Common myeloid progenitor, CD34-positive (primary cell): Measurements from ENCODE around the gene NAP1L4. TPM values are rescaled to one million over a fixed set of nuclear protein-coding genes. Genes with fewer than 3 reads are reported as not detected.

Experiments used
- CTCF ChIA-PET: fragments of 350-600 bp; sonication (Branson Sonifier 250); formaldehyde crosslinking; loops from one replicate; lab custom pipeline; 2021; ENCODE audit warnings: antibody characterized with exemption; lab: Charles Lee
- POLR2A ChIA-PET: fragments of 350-600 bp; sonication (Branson Sonifier 250); formaldehyde crosslinking; loops from one replicate; lab custom pipeline; 2021; ENCODE audit warnings: antibody characterized with exemption; lab: Charles Lee
- DNase-seq, 3 donors: peaks; one replicate each; pipeline versions ENCODE4 v3.0.0 to v3.0.0-alpha.2; 2013
- H3K27ac ChIP-seq, 2 experiments: 1 replicate in 1 of 2; 2 replicates in 1 of 2; pipeline ENCODE4 v1.7.0; 2013; ENCODE audit warnings: inconsistent platforms in 2 of 2, low read length in 2 of 2, mild to moderate bottlenecking in 2 of 2, low read depth in 1 of 2, moderate library complexity in 1 of 2; ENCODE audit not compliant: severe bottlenecking in 2 of 2, insufficient read depth in 1 of 2, poor library complexity in 1 of 2
- H3K27me3 ChIP-seq, 5 experiments: replicated peaks in 2 of 5; 1 replicate in 3 of 5; 2 replicates in 2 of 5; pipeline versions ENCODE4 v1.6.1 to v1.7.0; 2013; ENCODE audit warnings: low read length in 4 of 5, mild to moderate bottlenecking in 2 of 5, moderate library complexity in 2 of 5, inconsistent platforms in 1 of 5; ENCODE audit not compliant: insufficient read depth in 5 of 5, control insufficient read depth in 4 of 5
- H3K36me3 ChIP-seq, 4 experiments: 1 replicate in 2 of 4; 2 replicates in 2 of 4; pipeline versions ENCODE4 v1.6.1 to v1.7.0; 2013; ENCODE audit warnings: low read length in 3 of 4, control low read depth in 1 of 4, mild to moderate bottlenecking in 1 of 4; ENCODE audit not compliant: control insufficient read depth in 4 of 4, insufficient read depth in 4 of 4
- H3K4me1 ChIP-seq, 4 experiments: 1 replicate in 3 of 4; 2 replicates in 1 of 4; pipeline versions ENCODE4 v1.6.1 to v1.7.1; 2013; ENCODE audit warnings: low read length in 3 of 4, mild to moderate bottlenecking in 3 of 4, control low read depth in 1 of 4, inconsistent platforms in 1 of 4, moderate library complexity in 1 of 4; ENCODE audit not compliant: control insufficient read depth in 4 of 4, insufficient read depth in 4 of 4; ENCODE audit errors: control extremely low read depth in 1 of 4
- H3K4me3 ChIP-seq, 7 experiments: 1 replicate in 4 of 7; 2 replicates in 3 of 7; pipeline versions ENCODE4 v1.5.1 to v1.7.0; 2013; ENCODE audit warnings: mild to moderate bottlenecking in 7 of 7, low read length in 6 of 7, moderate library complexity in 6 of 7, inconsistent platforms in 2 of 7, low read depth in 2 of 7, control low read depth in 1 of 7; ENCODE audit not compliant: insufficient read depth in 4 of 7, control insufficient read depth in 1 of 7; ENCODE audit errors: extremely low read depth in 1 of 7
- H3K9me3 ChIP-seq, 5 experiments: 1 replicate in 4 of 5; 2 replicates in 1 of 5; pipeline versions ENCODE4 v1.6.1 to v1.7.1; 2013; ENCODE audit warnings: low read length in 4 of 5, mild to moderate bottlenecking in 2 of 5, inconsistent platforms in 1 of 5, low read depth in 1 of 5, moderate library complexity in 1 of 5; ENCODE audit not compliant: control insufficient read depth in 4 of 5, insufficient read depth in 2 of 5; ENCODE audit errors: control extremely low read depth in 1 of 5
- WGBS: methylation state at CpG from one replicate; pipeline ENCODE4 v1.1.5; 2013; ENCODE audit not compliant: insufficient coverage; 5-methylcytosine and 5-hydroxymethylcytosine counted together
- polyA plus RNA-seq: library from polyadenylated mRNA; unstranded; fragments of 120-200 nt; gene quantifications from one replicate; pipeline ENCODE4 v1.2.1, GENCODE V29; 2013

Gene NAP1L4, protein sequence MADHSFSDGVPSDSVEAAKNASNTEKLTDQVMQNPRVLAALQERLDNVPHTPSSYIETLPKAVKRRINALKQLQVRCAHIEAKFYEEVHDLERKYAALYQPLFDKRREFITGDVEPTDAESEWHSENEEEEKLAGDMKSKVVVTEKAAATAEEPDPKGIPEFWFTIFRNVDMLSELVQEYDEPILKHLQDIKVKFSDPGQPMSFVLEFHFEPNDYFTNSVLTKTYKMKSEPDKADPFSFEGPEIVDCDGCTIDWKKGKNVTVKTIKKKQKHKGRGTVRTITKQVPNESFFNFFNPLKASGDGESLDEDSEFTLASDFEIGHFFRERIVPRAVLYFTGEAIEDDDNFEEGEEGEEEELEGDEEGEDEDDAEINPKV
- polyA plus RNA-seq = 134 TPM

DNA sequence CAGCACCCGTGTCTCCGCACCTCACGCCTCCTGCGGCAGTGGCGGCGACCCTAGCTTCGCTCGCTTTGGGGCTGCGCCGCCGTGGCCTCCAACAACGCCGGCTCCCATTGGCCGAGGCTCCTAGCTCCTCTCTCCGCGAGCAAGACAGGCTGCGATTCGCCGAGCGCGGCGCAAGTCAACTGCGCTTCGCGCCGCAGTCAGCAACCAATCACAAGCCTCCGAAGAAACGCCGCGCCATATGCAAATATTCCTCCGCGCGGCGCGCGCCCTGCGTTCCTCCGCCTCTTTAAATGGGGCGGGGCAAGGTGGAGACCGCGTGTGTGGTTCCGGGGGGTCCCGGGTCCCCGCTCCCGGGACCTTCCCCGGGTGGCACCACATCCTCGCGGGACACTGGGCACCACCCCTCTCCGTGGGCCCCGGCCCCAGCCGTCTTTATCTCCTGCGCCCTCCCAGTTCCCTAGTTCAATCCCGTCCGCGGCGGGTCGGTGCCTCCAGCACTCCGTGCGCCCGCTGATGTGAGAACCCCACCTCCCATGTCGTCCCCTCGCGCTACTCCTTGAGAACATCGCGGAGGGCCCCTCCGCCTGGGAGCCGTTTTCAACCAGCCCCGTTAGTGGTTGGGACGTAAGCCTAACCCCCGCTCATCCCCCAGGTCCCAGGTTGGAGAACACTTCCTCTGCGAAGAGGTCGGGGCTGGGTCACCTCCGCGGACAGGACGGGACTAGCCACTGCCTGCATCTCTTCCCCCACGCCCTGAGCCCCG, at the start of gene NAP1L4:
Gene NAP1L4 (minus strand): TSS at position 96 of the 763 bp plus-strand sequence. CDS start 13,109 bp downstream, outside the sequence.
- H3K4me1 ChIP-seq = peaks cover 25 to 43% (median 36%) of the 10 kb centered on the region in 4 experiments
- CTCF ChIA-PET = interaction anchor here (0.7 to 3.4 kb wide), 3 partner anchors 16 to 42 kb away, joined by 3 to 16 read pairs (median 4); no protein-coding TSS in a partner anchor
- peak within 1 kb of the TSS; percentile 91 to 96 for H3K27ac ChIP-seq
- WGBS = 0% methylated on average over 60 of the region's 77 CpGs
- POLR2A ChIA-PET = no interaction called here
- no peaks in the 10 kb centered on the region for H3K27me3 ChIP-seq
- peak; percentile 97 to 98 (median 98) for DNase-seq
- peak within 1 kb of the TSS; percentile 62 to 99 (median 94) for H3K4me3 ChIP-seq
- H3K36me3 ChIP-seq = no peaks in the 10 kb centered on the region
- no peaks in the 10 kb centered on the region for H3K9me3 ChIP-seq

GRCh38 chr11:3040881-3041280, 48.8 kb upstream of the NAP1L4 start:
- ChIA-PET POLR2A (no interaction called here), CTCF (interaction anchor here (0.5 to 8.7 kb wide), 3 partner anchors 10 to 66 kb away, joined by 4 to 87 read pairs (median 63); no protein-coding TSS in a partner anchor)
- peaks cover 0 to 14% (median 5%) of the 10 kb centered on the region in 4 experiments for H3K4me1 ChIP-seq

DNA sequence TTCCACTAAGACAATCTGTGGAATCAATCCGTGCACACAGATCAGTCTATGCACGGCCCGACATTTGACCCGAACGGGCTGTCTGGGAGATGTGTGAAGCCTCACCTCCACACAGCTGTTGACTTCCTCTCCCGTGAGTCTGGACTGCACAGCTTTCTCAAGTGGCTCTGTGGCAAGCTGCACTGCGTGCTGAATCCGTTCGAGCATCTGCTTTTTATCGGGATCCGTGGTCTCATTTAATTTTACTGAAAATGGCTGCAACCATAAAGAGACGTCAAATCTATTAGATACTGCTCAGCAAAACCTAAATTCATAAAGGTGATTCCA, 45.8 kb upstream of the NAP1L4 start:
- ChIA-PET POLR2A (no interaction called here), CTCF (interaction anchor here (0.8 to 8.7 kb wide), 13 partner anchors 8 to 185 kb away, joined by 3 to 87 read pairs (median 3); partner anchors contain the start of gene CARS1)
- no peak overlapping the region for H3K27ac ChIP-seq
- no peak for DNase-seq
- no peaks in the 10 kb centered on the region for H3K27me3 ChIP-seq
- H3K36me3 ChIP-seq = peaks cover 11 to 75% (median 52%) of the 10 kb centered on the region in 4 experiments
- H3K9me3 ChIP-seq = no peaks in the 10 kb centered on the region
- peaks cover 0 to 14% (median 5%) of the 10 kb centered on the region in 4 experiments for H3K4me1 ChIP-seq
- no peak overlapping the region for H3K4me3 ChIP-seq
- WGBS = 93% methylated on average over 11 of the region's 12 CpGs

More at GRCh38 chr11:3040881-3041280, 48.8 kb upstream of the NAP1L4 start:
- peaks cover 12 to 77% (median 52%) of the 10 kb centered on the region in 4 experiments for H3K36me3 ChIP-seq
- H3K27ac ChIP-seq = no peak overlapping the region
- 91% methylated on average over 5 of the region's 9 CpGs for WGBS
- no peak overlapping the region for H3K4me3 ChIP-seq
- H3K9me3 ChIP-seq = no peaks in the 10 kb centered on the region
- H3K27me3 ChIP-seq = no peaks in the 10 kb centered on the region
- DNase-seq = no peak

- no peak overlapping the region for H3K27ac ChIP-seq
These were observed 45.2 kb upstream of the NAP1L4 start for GRCh38 chr11:3037040-3037944.

GRCh38 chr11:3036419-3036818, 44.3 kb upstream of the NAP1L4 start:
- Histone ChIP-seq H3K27ac (no peak overlapping the region), H3K4me3 (peak overlapping the region in 1 of 7 experiments; percentile 0), H3K9me3 (no peaks in the 10 kb centered on the region), H3K4me1 (peaks cover 0 to 14% (median 5%) of the 10 kb centered on the region in 4 experiments), H3K36me3 (peaks cover 13 to 71% (median 48%) of the 10 kb centered on the region in 4 experiments), H3K27me3 (no peaks in the 10 kb centered on the region)
- peak in 2 of 3 donors; percentile 50 to 63 for DNase-seq
- WGBS = 67% methylated on average over 2 of the region's 5 CpGs
- POLR2A ChIA-PET = no interaction called here
- CTCF ChIA-PET = interaction anchor here (0.7 to 8.7 kb wide), 11 partner anchors 11 to 193 kb away, joined by 3 to 87 read pairs (median 6); partner anchors contain the start of gene CARS1

More at GRCh38 chr11:3037040-3037944, 45.2 kb upstream of the NAP1L4 start:
- Histone ChIP-seq H3K36me3 (peaks cover 13 to 77% (median 54%) of the 10 kb centered on the region in 4 experiments), H3K9me3 (no peaks in the 10 kb centered on the region), H3K4me3 (no peak overlapping the region), H3K4me1 (peaks cover 0 to 14% (median 5%) of the 10 kb centered on the region in 4 experiments), H3K27me3 (no peaks in the 10 kb centered on the region)
- DNase-seq = peak; percentile 54 to 67 (median 65)
- CTCF ChIA-PET = interaction anchor here (0.7 to 8.7 kb wide), 18 partner anchors 9 to 192 kb away, joined by 3 to 87 read pairs (median 3); partner anchors contain the start of gene CARS1
- WGBS = 78% methylated on average over 15 of the region's 24 CpGs
- POLR2A ChIA-PET = no interaction called here

DNA sequence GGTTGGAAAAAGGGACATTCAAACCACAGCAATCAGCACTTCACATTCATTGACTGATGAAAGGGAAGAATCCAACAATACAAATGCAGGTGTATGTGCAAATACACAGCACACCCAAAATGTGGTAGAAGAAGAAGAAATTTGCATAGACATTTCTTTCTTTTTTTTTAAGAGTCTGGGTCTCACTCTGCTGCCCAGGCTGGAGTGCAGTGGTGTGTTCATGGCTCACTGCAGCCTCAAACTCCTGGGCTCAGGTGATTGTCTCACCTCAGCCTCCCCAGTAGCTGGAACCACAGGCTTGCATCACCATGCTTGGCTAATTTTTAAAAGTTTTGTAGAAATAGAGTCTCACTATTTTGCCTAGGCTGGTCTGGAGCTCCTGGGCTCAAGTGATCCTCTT, 43.2 kb upstream of the NAP1L4 start:
- DNase-seq = no peak
- no peak overlapping the region for H3K27ac ChIP-seq
- POLR2A ChIA-PET = no interaction called here
- H3K4me3 ChIP-seq = no peak overlapping the region
- peaks cover 0 to 14% (median 6%) of the 10 kb centered on the region in 4 experiments for H3K4me1 ChIP-seq
- H3K36me3 ChIP-seq = peaks cover 13 to 70% (median 42%) of the 10 kb centered on the region in 4 experiments
- H3K27me3 ChIP-seq = no peaks in the 10 kb centered on the region
- CTCF ChIA-PET = interaction anchor here (1.0 to 8.7 kb wide), 7 partner anchors 10 to 83 kb away, joined by 3 to 87 read pairs (median 9); partner anchors contain the start of gene NAP1L4
- no peaks in the 10 kb centered on the region for H3K9me3 ChIP-seq
